Measurements from ENCODE around the gene PSME3IP1.

Gene PSME3IP1

GRCh38 chr16:57178196-57178595, 7.6 kb downstream of the PSME3IP1 start:
- ChIA-PET CTCF (no interaction called here), POLR2A (no interaction called here)
- Histone ChIP-seq H3K4me1 (ENCODE audit: control insufficient read depth, insufficient read depth, low read length) (peaks cover 13% of the 10 kb centered on the region), H3K4me3 (ENCODE audit: low read depth, low read length) (no peak overlapping the region), H3K36me3 (ENCODE audit: control insufficient read depth in 2 of 2, insufficient read depth in 1 of 2, low read length in 2 of 2) (peaks cover 0 to 5% of the 10 kb centered on the region in 2 experiments; a peak in 2 of 3 replicates), H3K9me3 (ENCODE audit: control insufficient read depth, insufficient read depth, low read depth, low read length) (no peaks in the 10 kb centered on the region), H3K27ac (ENCODE audit: extremely low read depth, low read depth, low read length) (no peak overlapping the region)
- TF ChIP-seq ZNF623 (tag by site-specific recombination; IDR thresholded peaks at IDR 0.05) (no peak), ZSCAN16 (tag by site-specific recombination; IDR thresholded peaks at IDR 0.05) (no peak), SP2 (tag by site-specific recombination; IDR thresholded peaks at IDR 0.05) (no peak)

- no peaks in the 10 kb centered on the region for H3K9me3 ChIP-seq (ENCODE audit: control insufficient read depth, insufficient read depth, low read depth, low read length)
- ChIA-PET CTCF (no interaction called here), POLR2A (no interaction called here)
- TF ChIP-seq PRDM1 (tag by site-specific recombination; IDR thresholded peaks at IDR 0.05): no peak
- TF ChIP-seq HOXA7 (CRISPR knock-in tag; IDR thresholded peaks at IDR 0.05; ENCODE audit: borderline replicate concordance): no peak
- TF ChIP-seq ZNF449 (tag by site-specific recombination; IDR thresholded peaks at IDR 0.05): no peak
- no peak for TF ChIP-seq TRIM28 (IDR thresholded peaks at IDR 0.05; ENCODE audit: borderline replicate concordance, low read length)
- no peak for TF ChIP-seq ZNF837 (tag by site-specific recombination; IDR thresholded peaks at IDR 0.05)
- TF ChIP-seq ZNF266 (tag by site-specific recombination; IDR thresholded peaks at IDR 0.05; ENCODE audit: low read depth): no peak
- TF ChIP-seq ZBTB48 (tag by site-specific recombination; IDR thresholded peaks at IDR 0.05): no peak
- no peak for TF ChIP-seq IKZF3 (tag by site-specific recombination; IDR thresholded peaks at IDR 0.05)
- no peak for TF ChIP-seq ZBTB8A (tag by site-specific recombination; IDR thresholded peaks at IDR 0.05)
- no peak for TF ChIP-seq ZFP69B (tag by site-specific recombination; IDR thresholded peaks at IDR 0.05)
- no peak for TF ChIP-seq CTCF (tag by site-specific recombination; IDR thresholded peaks at IDR 0.05)
- TF ChIP-seq ZNF366 (tag by site-specific recombination; conservative IDR thresholded peaks at IDR 0.05): no peak
- TF ChIP-seq MZF1 (tag by site-specific recombination; IDR thresholded peaks at IDR 0.05; ENCODE audit: borderline replicate concordance): no peak
- no peak for TF ChIP-seq ZNF670 (tag by site-specific recombination; IDR thresholded peaks at IDR 0.05; ENCODE audit: low read depth)
- H3K36me3 ChIP-seq (ENCODE audit: control insufficient read depth in 2 of 2, insufficient read depth in 1 of 2, low read length in 2 of 2): peaks cover 3 to 28% of the 10 kb centered on the region in 2 experiments
- no peak overlapping the region for H3K4me3 ChIP-seq (ENCODE audit: low read depth, low read length)
- H3K4me1 ChIP-seq (ENCODE audit: control insufficient read depth, insufficient read depth, low read length): peaks cover 13% of the 10 kb centered on the region
- no peak overlapping the region for H3K27ac ChIP-seq (ENCODE audit: extremely low read depth, low read depth, low read length)
Observed at GRCh38 chr16:57175896-57176295, 9.9 kb downstream of the PSME3IP1 start.

GRCh38 chr16:57172721-57173290, 13.0 kb downstream of the PSME3IP1 start:
- POLR2A ChIA-PET: no interaction called here
- TF ChIP-seq ZBTB17 (tag by site-specific recombination; IDR thresholded peaks at IDR 0.05) (no peak), ZNF24 (tag by site-specific recombination; IDR thresholded peaks at IDR 0.05) (no peak), ZFP37 (tag by site-specific recombination; IDR thresholded peaks at IDR 0.05) (no peak), ZNF624 (tag by site-specific recombination; IDR thresholded peaks at IDR 0.05) (no peak), ZNF830 (tag by site-specific recombination; IDR thresholded peaks at IDR 0.05; ENCODE audit: low read depth) (no peak), ZNF704 (tag by site-specific recombination; IDR thresholded peaks at IDR 0.05) (no peak), ZNF501 (tag by site-specific recombination; IDR thresholded peaks at IDR 0.05) (no peak)
- H3K4me3 ChIP-seq (ENCODE audit: low read depth, low read length): no peak overlapping the region
- no peak overlapping the region for H3K27ac ChIP-seq (ENCODE audit: extremely low read depth, low read depth, low read length)
- CTCF ChIA-PET: interaction anchor here (0.7 kb wide), 2 partner anchors 80 to 595 kb away, joined by 4 to 6 read pairs; no protein-coding TSS in a partner anchor
- H3K9me3 ChIP-seq (ENCODE audit: control insufficient read depth, insufficient read depth, low read depth, low read length): no peaks in the 10 kb centered on the region
- H3K4me1 ChIP-seq (ENCODE audit: control insufficient read depth, insufficient read depth, low read length): no peaks in the 10 kb centered on the region
- peaks cover 13 to 44% of the 10 kb centered on the region in 2 experiments for H3K36me3 ChIP-seq (ENCODE audit: control insufficient read depth in 2 of 2, insufficient read depth in 1 of 2, low read length in 2 of 2)

Measured in HEK293 (cell line).